Measurements from ENCODE around the gene KRTAP2-1. TPM values are rescaled to one million over a fixed set of nuclear protein-coding genes. Genes with fewer than 3 reads are reported as not detected.

The KRTAP2-1 gene
- polyA plus RNA-seq, 2 of the 4 experiments (the other 2 are of a cell fraction): not detected

DNA sequence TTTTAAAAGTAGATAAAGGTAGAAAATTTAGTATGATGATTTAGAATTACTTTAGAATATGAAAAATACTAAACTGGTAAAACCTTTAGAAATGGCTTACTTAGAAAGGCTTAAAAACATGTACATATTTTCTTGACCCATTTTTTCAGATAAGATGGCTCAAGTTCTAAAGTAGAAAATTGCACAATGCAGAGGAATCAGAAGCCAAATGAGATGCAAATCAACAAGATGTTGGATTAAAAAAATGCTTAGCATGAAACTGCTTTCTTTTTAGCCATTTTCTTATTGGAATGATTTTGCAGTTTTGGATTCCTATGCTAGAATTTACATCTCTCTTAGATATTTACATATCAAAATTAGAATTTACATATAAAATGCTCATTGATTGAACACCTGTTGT, 36.7 kb downstream of the KRTAP2-1 start (continued):
- no peak for TF ChIP-seq NR3C1 (IDR thresholded peaks at IDR 0.05)

DNA sequence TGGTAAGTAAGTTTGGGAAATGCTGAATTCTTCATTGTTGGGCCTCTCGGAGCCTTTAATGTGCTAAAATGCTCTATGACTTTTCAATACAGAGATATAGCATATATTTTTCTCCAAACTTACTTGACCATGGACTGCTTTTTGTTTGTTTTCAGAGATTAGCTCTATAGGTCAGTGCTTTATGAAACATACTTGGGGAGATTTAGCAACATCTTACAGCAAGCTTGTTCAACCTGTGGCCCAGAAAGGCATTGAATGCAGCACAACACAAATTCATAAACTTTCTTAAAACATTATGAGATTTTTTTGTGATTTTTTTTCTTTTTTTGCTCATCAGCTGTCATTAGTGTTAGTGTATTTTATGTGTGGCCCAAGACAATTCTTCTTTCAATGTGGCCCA, 37.2 kb downstream of the KRTAP2-1 start:
- 0 out of 3 replicates have a peak overlapping the region, but pooled peaks have one; percentile 8 for H3K4me2 ChIP-seq
- WGBS (ENCODE audit: missing lambda C conversion rate): 90% methylated on average over 1 of the region's 1 CpG
- no peak for TF ChIP-seq FOSL2 (IDR thresholded peaks at IDR 0.05)
- TF ChIP-seq FOSL2 (CRISPR knock-in tag; IDR thresholded peaks at IDR 0.05): no peak
- no peak for TF ChIP-seq RARB (CRISPR knock-in tag; IDR thresholded peaks at IDR 0.05)
- TF ChIP-seq BCL3 (IDR thresholded peaks at IDR 0.05): no peak
- no peak for TF ChIP-seq FOSB (CRISPR knock-in tag; IDR thresholded peaks at IDR 0.05)
- TF ChIP-seq REST (IDR thresholded peaks at IDR 0.05): no peak
- ChIA-PET POLR2A (no interaction called here), CTCF (interaction anchor here (0.9 to 1.0 kb wide), 2 partner anchors 8 to 539 kb away, joined by 3 read pairs; no protein-coding TSS in a partner anchor)
- no peak overlapping the region for H3K4me3 ChIP-seq
- ATAC-seq: no peak
- FAIRE-seq: no peak
- H3K4me1 ChIP-seq: peaks cover 18% of the 10 kb centered on the region; the same call in 2 of the 3 replicates
- DNase-seq (ENCODE audit: low read depth in 1 of 2, low spot score in 1 of 2): no peak
- no peaks in the 10 kb centered on the region for H3K9me3 ChIP-seq
- no peak overlapping the region for H3K27ac ChIP-seq

GRCh38 chr17:41009301-41009760, 37.8 kb downstream of the KRTAP2-1 start:
- CTCF ChIA-PET: interaction anchor here (0.9 to 1.0 kb wide), 2 partner anchors 8 to 539 kb away, joined by 3 read pairs; no protein-coding TSS in a partner anchor
- POLR2A ChIA-PET: no interaction called here
- TF ChIP-seq GATA3 (IDR thresholded peaks at IDR 0.05; ENCODE audit: borderline replicate concordance) (peak; percentile 54), CHD2 (IDR thresholded peaks at IDR 0.05; ENCODE audit: low read length, partially characterized antibody) (no peak)
- WGBS (ENCODE audit: missing lambda C conversion rate): 16% methylated on average over 4 of the region's 4 CpGs
- Histone ChIP-seq H3K27ac (no peak overlapping the region), H3K4me3 (no peak overlapping the region), H3K4me1 (peaks cover 18% of the 10 kb centered on the region; the same call in 2 of the 3 replicates), H3K9me3 (no peaks in the 10 kb centered on the region), H3K4me2 (peak overlapping the region; percentile 8; the same call in 2 of the 3 replicates)
- ATAC-seq (no peak), FAIRE-seq (peak; percentile 54), DNase-seq (ENCODE audit: low read depth in 1 of 2, low spot score in 1 of 2) (no peak)

- ATAC-seq: no peak
- TF ChIP-seq KDM1A (IDR thresholded peaks at IDR 0.05; ENCODE audit: low read depth) (no peak), TP53 (CRISPR knock-in tag; IDR thresholded peaks at IDR 0.05) (no peak), ATOH8 (CRISPR knock-in tag; IDR thresholded peaks at IDR 0.05; ENCODE audit: low read depth) (no peak), HDAC2 (IDR thresholded peaks at IDR 0.05) (no peak), USF2 (IDR thresholded peaks at IDR 0.05) (no peak), HOXB13 (CRISPR knock-in tag; IDR thresholded peaks at IDR 0.05; ENCODE audit: low read depth) (no peak), EHMT2 (IDR thresholded peaks at IDR 0.05; ENCODE audit: low read depth) (no peak), CHD4 (IDR thresholded peaks at IDR 0.05; ENCODE audit: borderline replicate concordance) (no peak), MAZ (IDR thresholded peaks at IDR 0.05; ENCODE audit: borderline replicate concordance, low read depth, low read length) (no peak), REST (IDR thresholded peaks at IDR 0.05) (no peak), ESRRA (IDR thresholded peaks at IDR 0.05; ENCODE audit: borderline replicate concordance, low read length) (no peak), HES2 (IDR thresholded peaks at IDR 0.05) (no peak), GATA3 (IDR thresholded peaks at IDR 0.05; ENCODE audit: borderline replicate concordance) (no peak)
- Histone ChIP-seq H3K4me3 (no peak within 1 kb of the TSS), H3K9me3 (no peaks in the 10 kb centered on the region), H3K4me2 (peak within 1 kb of the TSS; percentile 8; the same call in 2 of the 3 replicates), H3K27ac (no peak within 1 kb of the TSS), H3K4me1 (peaks cover 18% of the 10 kb centered on the region; the same call in 2 of the 3 replicates)
- no peak for FAIRE-seq
- 84% methylated on average over 8 of the region's 8 CpGs for WGBS (ENCODE audit: missing lambda C conversion rate)
- ChIA-PET CTCF (interaction anchor here (1.0 kb wide), 1 partner anchor 540 kb away, joined by 3 read pairs; no protein-coding TSS in a partner anchor), POLR2A (no interaction called here)
- no peak for DNase-seq (ENCODE audit: low read depth in 1 of 2, low spot score in 1 of 2)
Observed at GRCh38 chr17:41008811-41009210, 38.3 kb downstream of the KRTAP2-1 start, which contains the start of gene KRTAP3-1. Gene KRTAP3-1 (minus strand): TSS chr17:41009128. CDS start chr17:41009074, 54 bp downstream.
